Thyroid gland (tissue), 4 donors: ENCODE results near the gene NFIB.

ENCODE experiments used
- CTCF ChIP-seq, 6 experiments: fragments of 200-600 bp in 3 of 6; fragments of 450-650 bp in 3 of 6; sonication (generic) in 3 of 6; IDR thresholded peaks; one replicate each; pipeline ENCODE4 v1.5.1; 2016 to 2019; ENCODE audit warnings: antibody characterized with exemption in 6 of 6, mild to moderate bottlenecking in 2 of 6, inconsistent platforms in 1 of 6, moderate library complexity in 1 of 6
- POLR2A ChIP-seq, 2 donors: fragments of 450-650 bp; IDR thresholded peaks; one replicate each; pipeline ENCODE4 v1.6.1; 2017; ENCODE audit warnings: antibody characterized with exemption in 2 of 2, mild to moderate bottlenecking in 2 of 2, moderate library complexity in 1 of 2

- no peak for TF ChIP-seq CTCF (IDR thresholded peaks at IDR 0.05)
- TF ChIP-seq POLR2A (IDR thresholded peaks at IDR 0.05): no peak
These were observed 13.9 kb downstream of the NFIB start for GRCh38 chr9:14300040-14300439.
